IPS-NIHi11 (cell line): Measurements from ENCODE around the gene EHMT1.
"Not testable (repeated sequence)": the region's sequence is repeated elsewhere in the genome, so short reads cannot be mapped to it uniquely, and the experiment has no call there.

Experiments
- DNase-seq: peaks from one replicate; pipeline ENCODE4 v3.0.0; 2012; ENCODE audit warnings: mixed read lengths, low spot score

The EHMT1 gene

DNA sequence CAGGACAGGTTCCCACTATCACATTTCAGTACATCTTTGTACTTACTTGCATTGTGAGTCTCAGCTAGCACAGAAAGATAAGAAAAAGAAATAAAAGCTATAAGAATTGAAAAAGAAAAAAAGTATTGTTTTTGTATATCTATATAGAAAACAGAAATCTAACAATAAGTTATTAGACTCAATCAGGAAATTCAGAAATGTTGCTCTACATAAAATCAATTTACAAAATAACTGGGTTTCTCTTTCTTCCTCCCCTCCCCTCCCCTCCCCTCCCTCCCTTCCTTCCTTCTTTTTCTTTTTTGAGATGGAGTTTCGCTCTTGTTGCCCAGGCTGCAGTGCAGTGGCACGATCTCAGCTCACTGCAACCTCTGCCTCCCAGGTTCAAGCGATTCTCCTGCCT, 251.6 kb downstream of the EHMT1 start:
- DNase-seq = no peak

DNA sequence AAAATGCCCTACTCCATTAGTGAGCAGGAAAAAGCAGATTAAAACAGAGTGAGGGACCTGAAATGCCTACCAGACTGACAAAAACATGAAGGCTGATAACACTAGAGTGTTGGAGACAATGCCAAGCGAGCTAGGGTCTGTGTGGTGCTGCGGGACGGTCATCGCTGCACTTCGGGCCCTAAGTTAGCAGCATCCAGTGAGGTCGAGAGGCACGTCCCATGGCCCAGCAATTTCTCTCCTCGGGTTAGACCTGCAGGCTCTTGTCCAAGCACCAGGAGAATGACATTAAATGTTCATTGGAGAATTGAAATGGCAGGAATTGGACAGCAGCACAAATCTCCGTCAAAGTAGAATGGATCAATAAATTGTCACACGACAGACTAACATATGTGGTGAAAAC, 253.5 kb downstream of the EHMT1 start:
- DNase-seq = no peak

DNA sequence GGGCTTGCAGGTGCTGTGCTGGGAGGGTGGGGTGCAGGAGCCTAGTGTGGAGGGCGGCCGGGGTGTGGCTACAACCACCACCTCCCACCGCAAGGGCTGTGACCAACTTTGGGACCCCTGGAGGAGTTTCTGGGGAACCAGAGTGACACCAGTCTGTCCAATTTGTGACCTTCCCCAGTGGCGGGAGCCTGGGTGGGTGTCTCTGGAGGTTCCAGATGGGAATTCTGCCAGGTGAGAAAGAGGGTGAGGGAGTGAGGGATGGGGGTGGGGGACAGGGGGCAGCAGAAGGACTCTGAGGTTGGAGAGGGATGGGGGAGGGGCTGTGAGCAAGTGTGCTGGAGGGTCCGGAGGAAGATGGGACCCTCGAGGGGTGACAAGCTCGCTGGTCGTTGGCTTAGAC, 254.6 kb downstream of the EHMT1 start:
- no peak for DNase-seq

DNA sequence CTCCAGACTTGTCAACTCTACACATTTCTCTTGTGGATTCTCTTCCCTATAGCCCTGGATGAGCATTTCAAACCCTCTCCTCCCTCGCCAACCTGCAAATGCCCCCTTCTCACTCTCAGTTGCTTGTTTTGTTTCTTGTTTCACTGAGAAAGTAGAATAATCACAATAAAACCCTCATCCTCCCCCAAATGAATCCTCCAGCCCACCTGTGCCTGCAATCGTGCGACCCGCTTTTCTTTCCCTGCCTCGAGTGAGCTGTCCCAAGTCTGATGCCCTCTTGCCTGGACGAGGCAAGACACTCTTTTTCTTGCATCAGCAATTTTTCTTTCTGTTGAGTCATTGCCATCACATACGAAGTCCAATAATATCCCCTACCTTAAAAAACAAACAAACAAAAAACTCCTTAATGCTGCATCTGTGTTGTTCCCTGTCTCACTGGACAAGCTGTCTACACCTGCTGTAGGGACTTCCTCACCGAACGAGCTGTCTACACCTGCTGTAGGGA, 255.1 kb downstream of the EHMT1 start:
- DNase-seq = no peak

DNA sequence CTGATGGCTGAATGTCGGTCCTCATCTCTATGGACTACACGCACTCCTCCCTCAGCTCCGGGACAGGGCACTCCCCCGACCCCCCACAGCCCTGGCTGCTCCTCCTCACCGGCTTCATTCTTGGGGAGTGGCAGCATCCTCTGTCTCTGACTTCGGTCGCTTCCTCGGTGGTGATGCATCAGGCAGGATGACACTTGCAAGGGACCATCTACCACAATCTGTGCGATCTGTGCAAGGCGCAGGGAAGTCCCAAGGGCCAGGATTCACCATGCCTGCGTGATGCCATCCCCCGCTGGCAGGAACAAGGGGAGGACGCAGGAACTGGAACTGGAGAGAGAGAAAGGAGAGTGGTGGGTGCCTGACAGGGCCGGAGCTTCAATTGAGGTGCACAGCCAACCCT, 256.5 kb downstream of the EHMT1 start:
- no peak for DNase-seq

DNA sequence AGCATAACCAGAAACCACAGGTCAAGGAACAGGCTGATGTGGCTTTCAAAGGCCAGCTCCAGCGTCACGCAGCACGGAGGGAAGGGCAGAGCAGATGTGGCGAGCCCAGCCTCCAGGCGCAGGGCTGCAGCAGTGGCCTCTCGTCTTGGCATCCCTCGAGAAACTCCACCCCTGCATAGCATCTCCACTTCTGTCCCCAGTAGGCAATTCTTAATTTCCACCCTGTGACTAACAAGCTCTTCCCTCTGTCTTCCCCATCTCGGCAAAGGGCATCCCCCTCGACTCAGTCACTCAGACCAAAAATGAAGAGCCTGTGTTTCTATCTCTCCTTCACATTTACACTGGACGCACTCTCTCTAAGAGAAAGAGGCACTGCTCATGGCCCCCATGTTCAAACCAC, 257.0 kb downstream of the EHMT1 start:
- no peak for DNase-seq

DNA sequence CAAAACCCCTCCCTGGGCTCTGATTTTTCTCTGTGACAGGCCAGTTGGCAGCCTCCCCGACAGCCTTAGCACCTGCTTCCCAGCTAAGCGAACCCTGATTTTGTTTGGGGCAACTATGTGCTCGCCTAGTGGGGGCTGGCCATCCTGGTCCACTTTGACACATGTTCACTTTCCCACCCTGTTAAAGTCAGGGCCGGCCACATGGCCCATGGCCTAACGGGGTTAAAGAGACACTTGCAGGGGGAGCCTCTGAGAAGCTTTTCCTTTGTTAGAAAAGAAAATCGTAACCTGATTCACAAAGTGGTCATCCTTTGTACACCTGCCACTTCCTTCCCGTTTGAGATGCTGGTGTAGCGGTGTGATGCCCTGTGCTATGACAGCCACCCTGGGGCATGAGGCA, 257.5 kb downstream of the EHMT1 start:
- no peak for DNase-seq

DNA sequence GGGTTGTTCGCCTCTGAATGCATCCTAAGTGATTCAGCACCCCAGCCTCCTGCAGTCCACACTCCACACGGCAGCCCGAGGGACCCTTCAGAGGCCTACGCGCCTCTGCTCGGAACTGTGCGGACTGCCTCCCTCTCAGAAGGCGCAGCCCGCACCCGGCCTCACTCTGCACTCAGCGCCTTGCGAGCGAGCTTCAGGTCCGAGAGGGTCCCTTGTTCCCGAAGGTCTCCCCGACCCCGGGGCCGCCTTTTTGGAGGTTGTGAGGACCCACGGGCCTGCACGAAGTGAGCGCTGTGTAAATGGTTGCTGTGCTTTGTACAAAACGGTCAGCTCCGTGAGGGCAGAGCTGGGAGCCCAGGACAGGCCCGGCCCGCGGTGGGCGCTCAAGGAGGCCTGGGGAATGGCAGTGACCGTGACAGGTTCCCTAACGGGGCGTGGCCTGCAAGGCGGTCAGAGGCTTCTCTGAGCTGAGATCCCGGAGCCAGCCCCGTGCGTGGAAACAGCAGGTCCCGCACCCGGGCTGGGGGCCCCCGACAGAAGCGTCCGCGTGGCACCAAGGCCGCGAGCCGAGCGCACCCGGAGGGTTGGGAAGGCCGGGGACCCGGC, 258.1 kb downstream of the EHMT1 start:
- DNase-seq = no peak

DNA sequence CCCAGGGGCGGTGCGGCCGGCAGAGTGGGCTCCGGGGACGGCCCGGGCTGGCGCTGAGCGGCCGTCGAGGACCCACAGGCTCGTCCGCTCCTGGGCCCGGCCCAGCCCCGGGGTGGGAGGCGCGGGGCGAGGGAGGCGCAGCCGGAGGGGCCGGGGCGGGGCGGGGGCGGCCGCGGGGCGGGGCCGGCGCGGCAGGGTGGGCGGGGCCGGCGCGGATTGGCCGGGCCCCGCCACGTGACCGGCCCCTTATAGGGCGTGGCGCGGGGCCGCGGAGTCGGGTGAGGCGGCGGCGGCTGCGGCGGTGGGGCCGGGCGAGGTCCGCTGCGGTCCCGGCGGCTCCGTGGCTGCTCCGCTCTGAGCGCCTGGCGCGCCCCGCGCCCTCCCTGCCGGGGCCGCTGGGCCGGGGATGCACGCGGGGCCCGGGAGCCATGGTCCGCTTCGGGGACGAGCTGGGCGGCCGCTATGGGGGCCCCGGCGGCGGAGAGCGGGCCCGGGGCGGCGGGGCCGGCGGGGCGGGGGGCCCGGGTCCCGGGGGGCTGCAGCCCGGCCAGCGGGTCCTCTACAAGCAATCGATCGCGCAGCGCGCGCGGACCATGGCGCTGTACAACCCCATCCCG, 258.8 kb downstream of the EHMT1 start, which contains the start of gene CACNA1B:
Gene CACNA1B, plus strand, starts transcription at position 277 of the 617 bp plus-strand sequence. Its CDS starts 152 bp downstream, at position 429.
- DNase-seq = peak; percentile 94

DNA sequence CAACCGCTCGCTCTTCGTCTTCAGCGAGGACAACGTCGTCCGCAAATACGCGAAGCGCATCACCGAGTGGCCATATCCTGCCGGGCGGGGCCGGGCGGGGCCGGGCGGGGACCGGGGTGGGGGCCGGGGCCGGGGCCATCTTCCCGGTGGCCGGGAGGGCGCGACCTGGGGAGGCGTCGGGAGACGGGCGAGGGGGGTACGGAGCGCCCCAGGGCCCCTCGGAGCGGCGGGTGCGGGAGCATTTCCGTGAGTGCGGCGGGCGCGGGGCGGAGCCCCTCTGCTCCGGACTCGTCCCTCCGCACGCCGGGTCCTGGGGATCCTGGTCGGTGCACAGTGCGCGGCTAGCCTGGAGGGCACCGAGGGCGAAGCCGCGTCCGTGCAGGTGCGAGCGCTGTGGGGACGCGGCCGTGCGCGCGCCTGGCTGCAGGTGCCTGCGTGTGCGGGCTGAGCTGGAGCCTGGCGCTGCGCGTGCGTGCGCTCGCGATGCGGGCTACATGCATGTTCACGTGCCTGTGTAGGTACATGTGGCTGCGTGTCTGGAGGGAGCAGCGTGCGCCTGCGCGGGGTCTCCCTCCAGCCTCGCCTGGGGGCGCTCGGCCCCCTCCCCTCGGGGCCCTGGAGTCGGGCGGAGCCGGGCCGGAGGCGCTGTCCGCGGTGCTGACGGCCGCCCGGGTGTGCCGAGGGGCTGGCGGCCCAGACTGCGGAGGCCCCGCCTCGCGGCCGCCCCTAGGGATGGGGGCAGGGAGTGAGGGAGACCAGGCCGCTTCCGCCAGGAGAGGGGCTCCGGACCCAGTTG, 259.5 kb downstream of the EHMT1 start:
- DNase-seq = peak; percentile 98

DNA sequence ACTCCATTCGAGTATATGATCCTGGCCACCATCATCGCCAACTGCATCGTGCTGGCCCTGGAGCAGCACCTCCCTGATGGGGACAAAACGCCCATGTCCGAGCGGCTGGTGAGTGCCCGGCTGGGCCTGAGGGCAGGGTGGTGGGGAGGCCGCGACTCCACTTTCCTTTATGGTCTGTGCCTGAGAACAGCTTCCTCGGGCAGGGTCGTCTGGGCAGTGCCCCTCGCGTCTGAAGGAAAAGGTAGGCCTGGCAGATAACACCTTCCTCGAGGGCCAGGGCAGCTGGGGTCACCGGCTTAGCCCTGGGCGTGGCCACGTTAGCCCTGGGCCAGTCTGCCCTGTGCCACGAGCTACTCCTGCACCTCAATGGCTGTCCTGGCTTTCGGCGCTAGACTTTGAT, 260.2 kb downstream of the EHMT1 start:
- DNase-seq = no peak

DNA sequence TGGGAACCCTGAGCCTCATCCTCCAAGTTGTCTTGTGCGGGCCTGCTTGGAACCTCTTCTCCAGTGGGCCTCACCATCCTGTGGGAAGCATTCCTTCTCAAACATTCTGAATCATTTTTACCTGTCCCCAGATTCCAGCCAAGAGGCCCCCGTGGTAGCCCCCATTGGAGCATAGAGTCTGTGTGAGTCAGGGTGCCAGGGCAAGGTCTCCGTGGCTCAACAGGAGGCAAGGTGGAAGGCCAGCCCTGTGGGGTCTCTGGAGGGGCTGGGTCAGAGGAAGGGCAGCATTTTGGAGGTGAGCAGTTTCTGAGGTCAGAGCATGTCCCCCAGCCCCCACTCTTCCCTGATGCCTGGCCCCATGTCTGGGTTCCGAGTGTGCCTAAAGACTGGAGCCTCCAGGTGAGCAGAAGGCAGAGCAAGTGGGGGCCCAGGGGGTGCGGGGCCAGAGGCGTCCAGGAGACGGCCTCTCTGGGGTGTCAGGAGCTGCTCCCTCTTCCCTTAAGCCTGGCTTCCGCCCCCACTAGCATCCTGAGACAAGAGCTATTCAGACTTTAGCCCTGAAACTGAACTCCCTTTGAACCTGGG, 260.9 kb downstream of the EHMT1 start:
- no peak for DNase-seq

DNA sequence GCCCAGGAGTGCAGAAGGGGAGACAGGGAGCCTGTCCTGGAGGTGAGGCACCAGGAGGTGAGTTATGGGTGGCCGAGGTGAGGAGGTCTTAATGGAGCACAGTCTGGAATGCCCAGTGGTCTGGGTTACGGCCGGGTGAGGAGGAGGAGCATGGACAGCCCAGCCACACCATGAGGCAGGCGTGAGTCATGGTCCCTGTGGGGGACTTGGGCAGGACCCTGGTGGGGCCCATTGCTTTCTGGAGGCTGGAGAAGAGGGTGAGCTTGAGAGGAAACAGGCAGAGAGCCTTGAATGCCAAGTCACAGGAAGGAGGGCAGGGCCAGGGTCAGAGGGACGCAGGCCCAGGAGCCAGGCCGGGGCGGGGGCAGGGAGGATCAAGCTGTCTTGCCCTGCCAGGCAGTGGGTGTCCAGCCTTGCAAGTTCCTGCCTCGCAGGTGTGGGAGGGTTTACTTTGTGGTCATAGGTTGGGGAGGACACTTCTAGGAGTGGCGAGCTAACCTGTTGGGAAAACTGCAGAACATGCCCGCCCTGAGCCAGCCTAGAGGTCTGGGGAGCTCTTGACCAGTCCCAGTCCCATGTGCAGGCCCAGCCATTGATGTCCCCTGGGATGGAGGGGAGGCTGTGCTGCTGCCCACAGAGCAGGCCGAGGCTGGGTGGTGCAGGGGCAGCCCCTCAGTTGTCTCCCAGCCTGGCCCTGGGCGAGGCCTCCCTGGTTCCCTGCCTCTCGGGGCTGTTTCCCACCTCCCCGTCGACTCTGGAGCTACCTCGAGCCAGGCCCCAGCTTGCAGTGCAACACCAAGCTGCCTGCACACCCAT, 261.6 kb downstream of the EHMT1 start:
- no peak for DNase-seq

DNA sequence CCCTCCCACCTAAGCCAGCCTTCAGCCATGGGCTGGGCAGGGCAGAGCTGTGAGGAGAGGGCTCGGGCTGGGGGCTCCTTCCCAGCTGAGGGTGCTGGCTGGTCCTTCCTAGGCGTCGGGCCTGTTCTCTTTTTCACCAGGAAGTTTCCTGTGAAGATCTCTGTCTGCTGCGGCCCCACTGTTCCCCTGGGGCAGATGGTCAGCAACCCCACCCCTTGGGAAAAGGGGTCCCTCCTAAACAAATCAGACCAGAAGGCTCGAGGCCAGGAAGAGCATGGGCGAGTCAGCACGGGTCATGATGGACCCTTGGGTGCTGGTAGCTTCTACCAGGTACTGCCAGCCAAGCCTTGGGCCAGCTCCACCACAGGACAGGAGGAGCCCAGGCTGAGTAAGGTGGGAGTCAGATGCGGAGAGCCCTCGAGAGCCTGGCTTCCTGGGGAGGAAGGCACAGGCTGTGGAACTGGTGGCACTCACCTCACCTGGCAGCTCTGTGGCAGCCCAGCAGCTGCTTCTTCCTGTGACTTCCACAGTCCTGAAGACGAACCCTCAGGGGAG, 262.2 kb downstream of the EHMT1 start:
- DNase-seq = no peak

DNA sequence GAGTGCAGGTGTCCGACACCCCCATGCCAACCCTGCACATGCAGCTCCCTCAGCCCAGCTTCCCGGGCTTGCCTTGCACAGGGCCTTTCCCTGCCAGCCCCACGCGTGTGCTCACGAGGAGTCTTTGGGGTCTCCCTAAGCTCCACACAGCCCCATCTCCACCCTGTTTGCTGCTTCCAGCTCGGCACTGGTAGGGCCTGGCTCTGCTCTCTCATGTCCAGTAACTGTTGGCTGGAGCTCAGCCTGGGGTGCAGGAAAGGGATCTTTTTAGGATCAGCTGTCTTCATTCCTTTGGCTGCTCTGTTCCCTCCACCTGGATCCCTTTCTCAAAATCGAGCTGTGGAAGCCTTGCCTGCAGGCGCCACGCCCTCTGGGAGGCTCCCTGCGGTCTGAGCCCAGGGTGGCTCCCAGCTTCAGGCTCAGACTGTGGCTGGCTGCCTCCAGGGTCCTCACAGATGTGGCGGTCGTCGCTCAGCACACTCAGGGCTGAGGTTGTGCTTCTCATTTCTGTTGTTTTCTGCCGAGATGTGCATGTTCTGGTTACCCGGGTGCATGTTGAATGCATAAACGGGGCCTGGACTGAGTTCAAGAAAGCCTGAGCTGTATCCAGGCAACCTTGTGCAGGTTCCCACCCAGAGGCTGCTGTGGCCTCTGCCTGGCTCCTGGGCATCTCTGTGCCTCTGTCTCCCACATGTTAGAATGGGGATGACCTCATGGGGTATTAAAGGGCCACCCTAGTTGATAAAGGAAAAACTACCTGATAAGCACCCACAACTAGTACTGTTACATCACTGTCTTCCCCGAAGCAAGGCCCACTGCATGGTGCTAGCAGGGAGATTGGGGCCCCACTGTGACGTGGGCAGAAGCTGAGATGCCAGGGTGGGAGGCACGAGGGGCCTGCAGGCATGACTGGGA, 263.0 kb downstream of the EHMT1 start:
- no peak for DNase-seq

DNA sequence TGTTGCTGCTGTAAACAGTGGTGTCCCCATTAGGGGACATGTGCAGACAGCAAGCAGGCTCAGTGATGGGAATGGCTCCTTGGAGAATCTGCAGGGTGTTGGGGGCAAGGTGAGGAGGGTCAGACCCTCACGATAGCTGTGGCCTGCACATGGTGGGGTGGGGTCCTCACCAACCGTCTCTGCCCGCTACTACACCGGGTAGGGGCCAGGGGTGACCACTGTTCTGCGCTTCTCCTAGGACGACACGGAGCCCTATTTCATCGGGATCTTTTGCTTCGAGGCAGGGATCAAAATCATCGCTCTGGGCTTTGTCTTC, 263.7 kb downstream of the EHMT1 start:
- no peak for DNase-seq

DNA sequence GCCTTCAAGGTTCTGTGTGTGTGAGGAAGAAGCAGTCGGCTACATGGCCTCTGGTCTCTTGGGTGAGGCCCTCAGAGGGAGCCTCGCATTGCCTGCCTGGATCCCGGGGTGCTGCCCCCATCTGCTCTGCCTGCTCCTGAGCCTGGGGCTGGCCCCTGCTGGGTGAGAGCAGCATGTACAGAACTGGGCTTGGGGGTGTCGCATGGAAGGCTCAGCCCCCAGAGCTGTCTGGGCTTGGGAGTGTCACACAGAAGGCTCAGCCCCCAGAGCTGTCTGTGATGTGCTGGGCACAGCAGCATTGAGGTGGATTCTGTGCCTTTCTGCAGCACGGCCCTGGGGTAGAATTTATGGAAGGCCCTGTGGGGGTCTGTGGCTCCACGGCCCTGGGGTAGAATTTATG, 265.2 kb downstream of the EHMT1 start:
- not testable (repeated sequence) for DNase-seq

DNA sequence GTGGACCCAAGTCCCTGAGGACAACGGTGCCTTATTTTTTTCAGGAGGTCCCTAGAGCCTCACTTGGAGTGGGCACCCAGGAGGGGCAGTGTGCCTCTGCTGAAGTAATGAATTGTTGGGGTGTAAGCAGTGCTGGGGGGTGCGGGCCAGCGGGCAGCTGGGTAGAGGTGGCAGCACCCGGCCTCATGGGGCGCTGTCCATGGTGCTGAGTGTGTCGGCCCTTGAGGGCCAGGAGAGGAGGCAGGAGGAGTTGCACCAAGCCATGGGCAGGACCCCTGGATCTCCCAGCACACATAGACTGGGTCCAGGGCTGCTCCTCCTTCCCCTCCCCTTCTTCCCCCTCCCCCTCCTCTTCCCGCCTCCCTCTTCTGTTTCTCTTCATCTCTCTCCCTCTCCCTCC, 265.7 kb downstream of the EHMT1 start:
- DNase-seq = not testable (repeated sequence)

DNA sequence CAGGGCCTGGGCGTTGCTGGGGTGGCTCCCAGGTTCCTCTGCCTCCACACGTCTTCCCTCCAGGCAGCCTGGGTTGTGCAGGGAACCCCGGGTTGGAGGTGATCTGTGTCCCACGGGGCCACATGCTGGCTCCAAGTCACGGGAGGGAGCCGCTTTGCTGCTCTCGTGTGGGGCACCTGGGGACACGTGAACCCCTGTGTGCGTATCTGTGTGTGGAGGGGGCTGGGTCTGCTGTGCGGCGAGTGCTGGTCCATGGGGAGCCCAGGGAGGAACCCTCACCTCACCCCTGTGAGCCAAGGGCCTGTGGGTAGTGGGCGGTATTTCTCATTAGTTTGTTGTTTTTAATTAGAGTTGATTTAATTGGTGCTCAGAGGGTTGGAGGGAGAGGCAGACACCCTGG, 266.3 kb downstream of the EHMT1 start:
- not testable (repeated sequence) for DNase-seq
